GM23338 (cell line): Measurements from ENCODE around the gene IL6R. TPM values are rescaled to one million over a fixed set of nuclear protein-coding genes. Genes with fewer than 3 reads are reported as not detected.

Experiments used
- ATAC-seq: fragments of 200-7000 bp; cut with Tn5 transposase; 3 replicates; pipeline ENCODE4 v1.9.1; 2020
- DNase-seq: peaks from one replicate; pipeline ENCODE4 v3.0.0-alpha.2; 2015; ENCODE audit warnings: low spot score
- H2AFZ ChIP-seq: fragments of 200-600 bp; sonication (generic); 2 replicates; pipeline ENCODE4 v1.8.0; 2016; ENCODE audit warnings: antibody characterized with exemption, mild to moderate bottlenecking, moderate library complexity
- H3F3A ChIP-seq: fragments of 200-600 bp; sonication (generic); replicated peaks from 2 replicates; pipeline ENCODE4 v1.8.0; 2017; ENCODE audit warnings: antibody characterized with exemption, mixed run types, low read depth
- H3K27ac ChIP-seq: fragments of 200-600 bp; sonication (generic); 2 replicates; pipeline ENCODE4 v1.6.1; 2016; ENCODE audit warnings: low read depth
- H3K27me3 ChIP-seq: fragments of 200-600 bp; sonication (generic); 2 replicates; pipeline ENCODE4 v1.8.0; 2016; ENCODE audit warnings: mild to moderate bottlenecking, mixed run types, moderate library complexity; ENCODE audit not compliant: insufficient read depth
- H3K36me3 ChIP-seq: fragments of 200-600 bp; sonication (generic); 2 replicates; pipeline ENCODE4 v1.8.0; 2016; ENCODE audit warnings: mild to moderate bottlenecking; ENCODE audit not compliant: insufficient read depth
- H3K4me1 ChIP-seq: fragments of 200-600 bp; sonication (generic); 2 replicates; pipeline ENCODE4 v1.8.0; 2016; ENCODE audit warnings: mild to moderate bottlenecking, moderate library complexity; ENCODE audit not compliant: insufficient read depth
- H3K4me2 ChIP-seq: fragments of 200-600 bp; sonication (generic); 2 replicates; pipeline ENCODE4 v1.7.1; 2017; ENCODE audit warnings: mixed run types
- H3K4me3 ChIP-seq: fragments of 200-600 bp; sonication (generic); 2 replicates; pipeline ENCODE4 v1.6.1; 2016; ENCODE audit warnings: mixed run types
- H3K79me2 ChIP-seq: fragments of 200-600 bp; sonication (generic); replicated peaks from 2 replicates; pipeline ENCODE4 v1.8.0; 2017; ENCODE audit warnings: mild to moderate bottlenecking; ENCODE audit not compliant: insufficient read depth
- H3K9me2 ChIP-seq: fragments of 200-600 bp; sonication (generic); 2 replicates; pipeline ENCODE4 v1.8.0; 2017; ENCODE audit not compliant: insufficient read depth
- H4K20me1 ChIP-seq: fragments of 200-600 bp; sonication (generic); replicated peaks from 2 replicates; pipeline ENCODE4 v1.8.0; 2017; ENCODE audit warnings: mild to moderate bottlenecking; ENCODE audit not compliant: insufficient read depth
- H3K27ac Mint-ChIP-seq: 2 replicates; pipeline ENCODE4 v1.8.0; 2020; ENCODE audit warnings: inconsistent platforms, mild to moderate bottlenecking, moderate library complexity, mixed read lengths
- H3K27me3 Mint-ChIP-seq: 3 replicates; pipeline ENCODE4 v1.8.0; 2022; ENCODE audit warnings: low read depth, mild to moderate bottlenecking, moderate library complexity, mixed read lengths, inconsistent platforms; ENCODE audit not compliant: insufficient read depth, poor library complexity
- H3K36me3 Mint-ChIP-seq: 3 replicates; pipeline ENCODE4 v1.8.0; 2021; ENCODE audit warnings: low read depth, mild to moderate bottlenecking, inconsistent platforms, moderate library complexity, mixed read lengths
- H3K4me1 Mint-ChIP-seq: 3 replicates; pipeline ENCODE4 v1.8.0; 2020; ENCODE audit warnings: mild to moderate bottlenecking, inconsistent platforms, mixed read lengths
- H3K4me3 Mint-ChIP-seq: 3 replicates; pipeline ENCODE4 v1.8.0; 2021; ENCODE audit warnings: moderate library complexity, mild to moderate bottlenecking, inconsistent platforms, mixed read lengths
- H3K9me3 Mint-ChIP-seq: 3 replicates; pipeline ENCODE4 v1.8.0; 2020; ENCODE audit warnings: moderate library complexity, mild to moderate bottlenecking, inconsistent platforms, mixed read lengths
- EZH2 ChIP-seq: fragments of 200-600 bp; sonication (generic); IDR thresholded peaks from one replicate; pipeline ENCODE4 v1.8.0; 2017; ENCODE audit warnings: antibody characterized with exemption, mild to moderate bottlenecking, low read depth; ENCODE audit not compliant: unreplicated experiment
- EZH2phosphoT487 ChIP-seq: fragments of 200-600 bp; sonication (generic); IDR thresholded peaks from one replicate; pipeline ENCODE4 v1.8.1; 2018; ENCODE audit warnings: antibody characterized with exemption; ENCODE audit not compliant: unreplicated experiment
- STAT1 ChIP-seq: IDR thresholded peaks from one replicate; pipeline ENCODE4 v1.6.1; 2016; ENCODE audit warnings: antibody characterized with exemption; ENCODE audit not compliant: unreplicated experiment
- polyA plus RNA-seq: library from polyadenylated mRNA; unstranded; fragments of >200 nt; fragmentation: Nextera tagmentation; extraction: Ambion mirVana; gene quantifications from 2 replicates; pipeline ENCODE4 v1.2.1, GENCODE V29; 2016
- total RNA-seq: library from RNA; depleted of rRNA; stranded (reverse); fragments of >200 nt; shearing (Covaris generic); gene quantifications from 2 replicates; pipeline ENCODE4 v1.2.3, GENCODE V29; 2014
- TF ChIP-seq, protein P1 (sequence below), 2 experiments: fragments of 200-600 bp in 1 of 2; sonication (generic) in 1 of 2; conservative IDR thresholded peaks; 2 replicates each; pipeline versions ENCODE4 v1.5.1 to v1.6.1; 2016 to 2017; ENCODE audit warnings: antibody characterized with exemption in 2 of 2, low read depth in 2 of 2, mild to moderate bottlenecking in 2 of 2, moderate library complexity in 1 of 2
- TF ChIP-seq, protein P2 (sequence below): IDR thresholded peaks from one replicate; pipeline ENCODE4 v1.6.1; 2018; ENCODE audit warnings: antibody characterized with exemption; ENCODE audit not compliant: unreplicated experiment
- TF ChIP-seq, protein P3 (sequence below): IDR thresholded peaks from 2 replicates; pipeline ENCODE4 v1.6.1; 2016; ENCODE audit warnings: antibody characterized with exemption

Gene IL6R
- total and polyA plus RNA-seq, 2 experiments from 2014 or later = 1.0 to 13.8 TPM

DNA sequence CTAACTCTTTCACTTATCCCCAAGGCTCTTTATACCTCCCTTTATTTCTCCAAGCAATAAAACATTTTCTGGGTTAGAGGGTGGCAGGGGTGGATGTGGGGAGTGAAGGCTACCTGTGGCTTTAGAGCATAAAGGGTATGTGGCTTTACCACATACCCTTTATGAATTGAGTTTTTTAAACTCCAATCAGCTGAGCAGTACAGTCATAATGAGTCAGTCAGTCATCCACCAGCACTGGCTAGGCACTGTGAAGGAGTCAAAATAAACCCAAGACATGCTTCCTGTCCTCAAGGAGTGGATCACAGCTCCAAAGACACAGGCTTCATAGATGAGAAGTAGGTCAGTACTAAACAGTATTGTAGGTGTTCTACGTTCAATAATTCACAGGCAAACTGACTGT lies 94.3 kb downstream of the IL6R start (continued):
- TF ChIP-seq, protein P1, sequence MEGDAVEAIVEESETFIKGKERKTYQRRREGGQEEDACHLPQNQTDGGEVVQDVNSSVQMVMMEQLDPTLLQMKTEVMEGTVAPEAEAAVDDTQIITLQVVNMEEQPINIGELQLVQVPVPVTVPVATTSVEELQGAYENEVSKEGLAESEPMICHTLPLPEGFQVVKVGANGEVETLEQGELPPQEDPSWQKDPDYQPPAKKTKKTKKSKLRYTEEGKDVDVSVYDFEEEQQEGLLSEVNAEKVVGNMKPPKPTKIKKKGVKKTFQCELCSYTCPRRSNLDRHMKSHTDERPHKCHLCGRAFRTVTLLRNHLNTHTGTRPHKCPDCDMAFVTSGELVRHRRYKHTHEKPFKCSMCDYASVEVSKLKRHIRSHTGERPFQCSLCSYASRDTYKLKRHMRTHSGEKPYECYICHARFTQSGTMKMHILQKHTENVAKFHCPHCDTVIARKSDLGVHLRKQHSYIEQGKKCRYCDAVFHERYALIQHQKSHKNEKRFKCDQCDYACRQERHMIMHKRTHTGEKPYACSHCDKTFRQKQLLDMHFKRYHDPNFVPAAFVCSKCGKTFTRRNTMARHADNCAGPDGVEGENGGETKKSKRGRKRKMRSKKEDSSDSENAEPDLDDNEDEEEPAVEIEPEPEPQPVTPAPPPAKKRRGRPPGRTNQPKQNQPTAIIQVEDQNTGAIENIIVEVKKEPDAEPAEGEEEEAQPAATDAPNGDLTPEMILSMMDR (conservative IDR thresholded peaks at IDR 0.05; ENCODE audit: low read depth in 2 of 2) = no peak
- no peak for TF ChIP-seq EZH2phosphoT487
- TF ChIP-seq, protein P2, sequence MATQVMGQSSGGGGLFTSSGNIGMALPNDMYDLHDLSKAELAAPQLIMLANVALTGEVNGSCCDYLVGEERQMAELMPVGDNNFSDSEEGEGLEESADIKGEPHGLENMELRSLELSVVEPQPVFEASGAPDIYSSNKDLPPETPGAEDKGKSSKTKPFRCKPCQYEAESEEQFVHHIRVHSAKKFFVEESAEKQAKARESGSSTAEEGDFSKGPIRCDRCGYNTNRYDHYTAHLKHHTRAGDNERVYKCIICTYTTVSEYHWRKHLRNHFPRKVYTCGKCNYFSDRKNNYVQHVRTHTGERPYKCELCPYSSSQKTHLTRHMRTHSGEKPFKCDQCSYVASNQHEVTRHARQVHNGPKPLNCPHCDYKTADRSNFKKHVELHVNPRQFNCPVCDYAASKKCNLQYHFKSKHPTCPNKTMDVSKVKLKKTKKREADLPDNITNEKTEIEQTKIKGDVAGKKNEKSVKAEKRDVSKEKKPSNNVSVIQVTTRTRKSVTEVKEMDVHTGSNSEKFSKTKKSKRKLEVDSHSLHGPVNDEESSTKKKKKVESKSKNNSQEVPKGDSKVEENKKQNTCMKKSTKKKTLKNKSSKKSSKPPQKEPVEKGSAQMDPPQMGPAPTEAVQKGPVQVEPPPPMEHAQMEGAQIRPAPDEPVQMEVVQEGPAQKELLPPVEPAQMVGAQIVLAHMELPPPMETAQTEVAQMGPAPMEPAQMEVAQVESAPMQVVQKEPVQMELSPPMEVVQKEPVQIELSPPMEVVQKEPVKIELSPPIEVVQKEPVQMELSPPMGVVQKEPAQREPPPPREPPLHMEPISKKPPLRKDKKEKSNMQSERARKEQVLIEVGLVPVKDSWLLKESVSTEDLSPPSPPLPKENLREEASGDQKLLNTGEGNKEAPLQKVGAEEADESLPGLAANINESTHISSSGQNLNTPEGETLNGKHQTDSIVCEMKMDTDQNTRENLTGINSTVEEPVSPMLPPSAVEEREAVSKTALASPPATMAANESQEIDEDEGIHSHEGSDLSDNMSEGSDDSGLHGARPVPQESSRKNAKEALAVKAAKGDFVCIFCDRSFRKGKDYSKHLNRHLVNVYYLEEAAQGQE = no peak
- no peak for TF ChIP-seq EZH2
- no peak for TF ChIP-seq STAT1
- TF ChIP-seq, protein P3, sequence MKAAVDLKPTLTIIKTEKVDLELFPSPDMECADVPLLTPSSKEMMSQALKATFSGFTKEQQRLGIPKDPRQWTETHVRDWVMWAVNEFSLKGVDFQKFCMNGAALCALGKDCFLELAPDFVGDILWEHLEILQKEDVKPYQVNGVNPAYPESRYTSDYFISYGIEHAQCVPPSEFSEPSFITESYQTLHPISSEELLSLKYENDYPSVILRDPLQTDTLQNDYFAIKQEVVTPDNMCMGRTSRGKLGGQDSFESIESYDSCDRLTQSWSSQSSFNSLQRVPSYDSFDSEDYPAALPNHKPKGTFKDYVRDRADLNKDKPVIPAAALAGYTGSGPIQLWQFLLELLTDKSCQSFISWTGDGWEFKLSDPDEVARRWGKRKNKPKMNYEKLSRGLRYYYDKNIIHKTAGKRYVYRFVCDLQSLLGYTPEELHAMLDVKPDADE = no peak

DNA sequence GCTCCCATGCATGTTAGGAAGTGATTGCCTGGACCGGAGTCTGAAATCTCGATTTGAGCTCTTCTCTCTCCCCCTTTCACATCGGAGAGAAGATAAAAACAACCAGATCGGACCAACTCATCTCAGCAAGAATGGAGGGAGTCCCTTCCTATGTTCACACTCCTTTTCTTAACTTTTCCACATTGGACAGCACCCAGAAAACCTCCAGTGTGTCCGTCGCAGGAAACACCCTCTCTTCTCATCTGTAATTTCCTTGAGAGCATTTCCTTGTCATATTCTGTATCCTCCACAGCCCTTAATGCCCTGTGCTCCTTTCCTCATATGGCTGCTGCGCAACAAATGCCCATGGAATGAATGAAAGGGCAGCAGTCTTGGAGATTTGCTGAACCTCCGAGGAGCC lies 95.4 kb downstream of the IL6R start:
- Histone ChIP-seq H4K20me1 (no peaks in the 10 kb centered on the region), H3K4me3 (no peak overlapping the region), H2AFZ (no peak overlapping the region), H3K36me3 (0 out of 2 replicates have a peak, but pooled peaks cover 3% of the 10 kb centered on the region), H3K27ac (no peak overlapping the region), H3F3A (no peaks in the 10 kb centered on the region), H3K4me2 (peak overlapping the region; percentile 84; the same call in 1 of the 2 replicates), H3K27me3 (peaks cover 79% of the 10 kb centered on the region), H3K4me1 (no peaks in the 10 kb centered on the region), H3K79me2 (no peaks in the 10 kb centered on the region), H3K9me2 (no peaks in the 10 kb centered on the region; the same call in 1 of the 2 replicates)
- peaks cover 57% of the 10 kb centered on the region for H3K27me3 Mint-ChIP-seq
- no peak for ATAC-seq
- peak; percentile 34 for TF ChIP-seq EZH2
- TF ChIP-seq, protein P3 = no peak
- no peaks in the 10 kb centered on the region for H3K36me3 Mint-ChIP-seq
- no peak for DNase-seq
- peaks cover 14% of the 10 kb centered on the region for H3K4me1 Mint-ChIP-seq
- H3K9me3 Mint-ChIP-seq = peaks cover 14% of the 10 kb centered on the region; the same call in 2 of the 3 replicates
- no peak overlapping the region for H3K27ac Mint-ChIP-seq
- peak overlapping the region; percentile 18; the same call in 1 of the 3 replicates for H3K4me3 Mint-ChIP-seq
